Cardiac muscle cell (in vitro differentiated cells and primary cell): ENCODE results near the gene REXO2. TPM values are rescaled to one million over a fixed set of nuclear protein-coding genes. Genes with fewer than 3 reads are reported as not detected.
A peak's percentile ranks its signal among the peaks of the same experiment; 100 is the strongest.

ENCODE experiments used
- DNase-seq, 2 donors: peaks; one replicate each; pipeline versions ENCODE4 v3.0.0 to v3.0.0-alpha.2; 2010 to 2017; ENCODE audit warnings: low read depth in 1 of 2, low spot score in 1 of 2
- H3K27ac ChIP-seq: fragments of 200-600 bp; sonication (generic); 2 replicates; pipeline ENCODE4 v1.5.1; 2016
- H3K27me3 ChIP-seq: fragments of 200-600 bp; sonication (generic); 2 replicates; pipeline ENCODE4 v1.6.0; 2016; ENCODE audit warnings: control low read depth
- H3K36me3 ChIP-seq: fragments of 200-600 bp; sonication (generic); 2 replicates; pipeline ENCODE4 v1.5.1; 2016; ENCODE audit warnings: control low read depth
- H3K4me1 ChIP-seq: fragments of 200-600 bp; sonication (generic); 2 replicates; pipeline ENCODE4 v1.8.1; 2017; ENCODE audit warnings: low read depth, mild to moderate bottlenecking, mixed run types
- H3K4me3 ChIP-seq: fragments of 200-600 bp; sonication (generic); 2 replicates; pipeline ENCODE4 v1.5.1; 2016; ENCODE audit warnings: mild to moderate bottlenecking
- H3K9me3 ChIP-seq: fragments of 200-600 bp; sonication (generic); 2 replicates; pipeline ENCODE4 v1.5.1; 2017; ENCODE audit warnings: low read depth, mild to moderate bottlenecking, control low read depth
- polyA plus RNA-seq: library from polyadenylated mRNA; unstranded; fragments of >200 nt; fragmentation: Nextera tagmentation; extraction: Ambion mirVana; gene quantifications from 2 replicates; pipeline ENCODE4 v1.2.1, GENCODE V29; 2016
- total RNA-seq: library from RNA; depleted of rRNA; stranded (reverse); fragments of >200 nt; gene quantifications from 2 replicates; pipeline ENCODE4 v1.2.3, GENCODE V29; 2016
- TF ChIP-seq, protein P1 (sequence below): IDR thresholded peaks from 2 replicates; pipeline ENCODE4 v1.5.1; 2012; ENCODE audit warnings: low read depth, mild to moderate bottlenecking, low read length

REXO2 gene
- total and polyA plus RNA-seq, 2 experiments from 2014 or later, result 62.8 to 92.9 TPM

DNA sequence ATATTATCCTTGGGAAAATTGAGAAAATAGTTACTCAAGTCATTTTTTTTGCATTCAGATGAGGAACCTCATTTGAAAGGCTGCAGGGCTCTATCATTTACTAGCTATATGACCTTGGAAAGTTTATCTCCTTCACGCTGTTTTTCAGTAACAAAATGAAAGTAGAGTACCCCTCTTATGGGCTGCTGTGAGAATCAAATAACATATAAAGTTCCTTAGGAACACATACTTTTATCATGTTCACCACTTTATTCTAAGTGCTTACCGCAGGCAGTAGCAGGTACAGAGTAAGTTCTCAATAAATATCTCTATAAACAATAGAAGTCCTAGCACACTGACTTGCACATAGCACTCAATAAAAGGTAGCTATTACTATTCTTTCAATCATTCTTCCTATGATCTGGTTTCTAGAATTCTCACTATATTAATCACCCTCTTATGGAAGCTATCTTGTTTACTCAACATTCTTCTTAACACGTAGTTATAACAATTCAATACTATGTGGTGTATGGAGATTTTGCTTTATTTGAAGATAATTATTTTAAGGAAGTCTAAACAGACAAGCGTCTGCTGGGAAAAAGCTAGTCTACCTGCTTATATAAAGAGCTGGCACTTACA is 40.9 kb upstream of the REXO2 start:
- Histone ChIP-seq H3K27ac (peak overlapping the region; percentile 98), H3K36me3 (no peaks in the 10 kb centered on the region), H3K9me3 (no peaks in the 10 kb centered on the region), H3K27me3 (no peaks in the 10 kb centered on the region), H3K4me1 (peaks cover 16% of the 10 kb centered on the region), H3K4me3 (peak overlapping the region; percentile 84)
- DNase-seq, result no peak
- TF ChIP-seq, protein P1, sequence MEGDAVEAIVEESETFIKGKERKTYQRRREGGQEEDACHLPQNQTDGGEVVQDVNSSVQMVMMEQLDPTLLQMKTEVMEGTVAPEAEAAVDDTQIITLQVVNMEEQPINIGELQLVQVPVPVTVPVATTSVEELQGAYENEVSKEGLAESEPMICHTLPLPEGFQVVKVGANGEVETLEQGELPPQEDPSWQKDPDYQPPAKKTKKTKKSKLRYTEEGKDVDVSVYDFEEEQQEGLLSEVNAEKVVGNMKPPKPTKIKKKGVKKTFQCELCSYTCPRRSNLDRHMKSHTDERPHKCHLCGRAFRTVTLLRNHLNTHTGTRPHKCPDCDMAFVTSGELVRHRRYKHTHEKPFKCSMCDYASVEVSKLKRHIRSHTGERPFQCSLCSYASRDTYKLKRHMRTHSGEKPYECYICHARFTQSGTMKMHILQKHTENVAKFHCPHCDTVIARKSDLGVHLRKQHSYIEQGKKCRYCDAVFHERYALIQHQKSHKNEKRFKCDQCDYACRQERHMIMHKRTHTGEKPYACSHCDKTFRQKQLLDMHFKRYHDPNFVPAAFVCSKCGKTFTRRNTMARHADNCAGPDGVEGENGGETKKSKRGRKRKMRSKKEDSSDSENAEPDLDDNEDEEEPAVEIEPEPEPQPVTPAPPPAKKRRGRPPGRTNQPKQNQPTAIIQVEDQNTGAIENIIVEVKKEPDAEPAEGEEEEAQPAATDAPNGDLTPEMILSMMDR, result no peak

DNA sequence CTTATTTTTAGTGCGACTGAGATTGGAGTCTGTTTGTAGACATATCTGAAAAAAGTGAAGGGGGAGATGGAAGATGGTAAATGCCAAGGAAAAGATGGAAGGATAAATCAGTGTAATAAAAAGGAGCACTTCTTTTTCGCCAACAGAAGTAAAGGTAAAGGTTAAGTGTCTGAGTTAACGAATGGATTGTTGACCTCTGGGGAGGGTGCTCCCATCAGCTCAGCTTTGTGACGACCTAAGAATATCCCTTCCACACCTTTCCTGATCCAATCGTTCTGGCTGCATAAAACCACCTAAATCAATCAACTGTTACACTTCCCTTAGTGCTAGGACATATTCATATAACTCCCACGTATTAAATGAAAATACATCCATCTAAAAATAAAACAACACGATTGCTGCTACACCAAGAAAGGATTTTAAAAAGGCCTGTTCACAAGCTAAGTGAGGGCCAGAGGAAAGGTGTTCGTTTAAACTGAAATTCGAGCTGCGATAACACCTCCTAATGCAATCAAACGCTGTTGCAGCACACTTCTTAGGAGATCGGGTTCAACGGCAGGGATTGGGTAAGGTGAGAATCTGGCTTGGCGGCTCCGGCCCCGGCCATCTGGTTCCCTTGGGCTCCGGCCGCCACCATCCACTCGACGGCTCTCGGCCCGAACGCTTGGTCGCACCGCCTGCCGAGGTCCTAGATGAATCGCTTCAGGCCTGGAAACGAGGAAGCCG is 39.6 kb upstream of the REXO2 start:
- H3K36me3 ChIP-seq, result no peaks in the 10 kb centered on the region
- H3K27me3 ChIP-seq, result no peaks in the 10 kb centered on the region
- TF ChIP-seq, protein P1, result no peak
- peaks cover 16% of the 10 kb centered on the region for H3K4me1 ChIP-seq
- H3K9me3 ChIP-seq, result no peaks in the 10 kb centered on the region
- H3K4me3 ChIP-seq, result peak overlapping the region; percentile 84
- H3K27ac ChIP-seq, result peak overlapping the region; percentile 98
- DNase-seq, result peak; percentile 74 to 82

DNA sequence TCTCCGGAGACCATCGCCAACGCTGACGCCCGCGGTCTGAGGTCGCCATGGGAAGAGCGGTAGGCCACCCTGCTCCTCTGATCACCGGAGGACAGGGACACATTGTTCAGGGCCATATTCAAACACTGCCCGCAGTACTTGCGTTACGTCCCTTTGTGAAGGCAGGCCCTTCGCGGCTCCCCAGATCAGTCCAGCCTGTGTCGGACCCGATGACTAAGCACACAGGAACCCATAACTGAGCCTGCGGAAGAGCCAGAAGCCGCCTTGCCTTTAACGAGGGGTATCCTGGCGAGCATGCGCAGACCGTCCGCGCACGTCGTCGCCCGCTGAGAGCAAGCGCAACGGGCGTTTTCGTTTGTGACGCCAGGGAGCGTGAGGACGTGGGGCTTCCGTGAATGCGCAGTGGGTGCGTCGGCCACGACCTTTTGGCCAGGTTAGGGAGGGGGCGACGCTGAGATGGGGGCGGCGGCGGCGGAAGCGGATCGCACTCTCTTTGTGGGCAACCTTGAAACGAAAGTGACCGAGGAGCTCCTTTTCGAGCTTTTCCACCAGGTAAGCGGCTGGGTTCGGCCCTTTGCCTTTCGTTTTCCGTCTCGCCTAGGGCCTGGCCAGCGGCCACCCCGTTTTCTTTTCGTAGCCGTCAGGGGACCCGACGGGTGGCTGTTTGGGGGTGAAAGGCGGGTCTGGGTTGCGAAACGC is 38.9 kb upstream of the REXO2 start, which contains the start of the genes C11orf71 and RBM7:
C11orf71 (minus strand) TSS at position 296 of the 699 bp plus-strand sequence; CDS start at position 116, 180 bp downstream.
RBM7 (plus strand) TSS at position 451 of the 699 bp plus-strand sequence; CDS start at position 457, 6 bp downstream.
- Histone ChIP-seq H3K27ac (peak within 1 kb of the TSS; percentile 98), H3K4me1 (peaks cover 16% of the 10 kb centered on the region), H3K4me3 (peak within 1 kb of the TSS; percentile 84), H3K36me3 (peaks cover 6% of the 10 kb centered on the region), H3K27me3 (no peaks in the 10 kb centered on the region), H3K9me3 (no peaks in the 10 kb centered on the region)
- TF ChIP-seq, protein P1, result no peak
- DNase-seq, result peak; percentile 97 to 99

DNA sequence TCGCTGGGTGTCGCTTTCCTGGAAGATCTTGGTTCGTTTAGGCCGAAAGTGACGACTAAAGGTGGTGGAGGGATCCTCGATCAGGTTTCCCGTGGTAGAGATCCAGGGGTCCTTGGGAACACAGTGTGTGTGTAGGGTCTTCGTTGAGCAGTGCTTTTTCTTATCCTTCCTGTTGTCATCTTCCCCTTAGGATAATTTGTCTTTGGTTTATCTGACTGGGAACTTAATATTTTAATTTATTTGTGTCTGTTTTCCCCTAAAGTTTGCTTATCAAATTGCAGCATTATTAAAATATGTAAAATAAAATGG is 38.4 kb upstream of the REXO2 start:
- Histone ChIP-seq H3K9me3 (no peaks in the 10 kb centered on the region), H3K27ac (peak overlapping the region; percentile 98), H3K4me1 (peaks cover 16% of the 10 kb centered on the region), H3K4me3 (peak overlapping the region; percentile 84), H3K27me3 (no peaks in the 10 kb centered on the region), H3K36me3 (peaks cover 11% of the 10 kb centered on the region)
- TF ChIP-seq, protein P1, result no peak
- no peak for DNase-seq

DNA sequence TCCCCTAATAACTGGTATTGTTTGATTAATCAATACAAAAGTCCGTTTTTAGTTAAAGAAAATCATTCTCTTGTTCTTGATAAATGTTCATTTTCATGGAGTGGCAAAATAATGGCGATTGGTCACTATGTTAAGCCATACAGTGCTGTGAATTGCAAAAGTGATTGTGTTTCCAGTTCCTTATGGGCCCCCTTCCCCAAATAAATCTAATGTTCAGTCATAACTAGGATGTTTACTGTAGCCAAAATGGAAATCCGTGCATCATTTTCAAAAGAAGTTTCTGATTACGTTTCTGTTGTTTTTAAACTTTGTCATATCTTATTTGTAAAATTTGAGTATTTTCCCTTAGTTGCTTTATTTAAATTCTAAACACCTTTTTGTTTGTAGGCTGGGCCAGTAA is 38.0 kb upstream of the REXO2 start:
- Histone ChIP-seq H3K9me3 (no peaks in the 10 kb centered on the region), H3K4me1 (peaks cover 16% of the 10 kb centered on the region), H3K27ac (peak overlapping the region; percentile 98), H3K27me3 (no peaks in the 10 kb centered on the region), H3K36me3 (peaks cover 16% of the 10 kb centered on the region), H3K4me3 (peak overlapping the region; percentile 84)
- no peak for DNase-seq
- TF ChIP-seq, protein P1, result no peak
